Urinary bladder (tissue), 4 donors: Measurements from ENCODE around the gene CSTB. TPM values are rescaled to one million over a fixed set of nuclear protein-coding genes. Genes with fewer than 3 reads are reported as not detected.

Source experiments
- DNase-seq: peaks from one replicate; pipeline ENCODE4 v3.0.0-alpha.2; 2015; ENCODE audit errors: extremely low spot score
- H3K27ac ChIP-seq: one replicate; pipeline ENCODE4 v1.5.1; 2013; ENCODE audit warnings: low read depth, mild to moderate bottlenecking, moderate library complexity
- H3K36me3 ChIP-seq: one replicate; pipeline ENCODE4 v1.6.1; 2013; ENCODE audit warnings: mild to moderate bottlenecking, moderate library complexity; ENCODE audit not compliant: insufficient read depth
- H3K4me1 ChIP-seq: one replicate; pipeline ENCODE4 v1.6.1; 2013; ENCODE audit warnings: mild to moderate bottlenecking, moderate library complexity; ENCODE audit not compliant: insufficient read depth
- H3K4me3 ChIP-seq: one replicate; pipeline ENCODE4 v1.5.1; 2013; ENCODE audit warnings: low read depth, low read length
- WGBS: extraction: QIAGEN DNeasy Blood & Tissue Kit; methylation state at CpG from one replicate; pipeline ENCODE4 v1.1.7; 2013; 5-methylcytosine and 5-hydroxymethylcytosine counted together
- polyA plus RNA-seq: library from polyadenylated mRNA; stranded (reverse); fragments of 200-250 nt; gene quantifications from one replicate; pipeline ENCODE4 v1.2.3, GENCODE V29; 2013
- total RNA-seq: library from RNA; depleted of rRNA; stranded (reverse); fragments of >200 nt; gene quantifications from one replicate; pipeline ENCODE4 v1.2.3, GENCODE V29; 2014
- donor health status: healthy with polysubstance abuse.
- donor health status: healthy.

The CSTB gene
- total and polyA plus RNA-seq, 2 donors = 11.0 to 91.8 TPM

DNA sequence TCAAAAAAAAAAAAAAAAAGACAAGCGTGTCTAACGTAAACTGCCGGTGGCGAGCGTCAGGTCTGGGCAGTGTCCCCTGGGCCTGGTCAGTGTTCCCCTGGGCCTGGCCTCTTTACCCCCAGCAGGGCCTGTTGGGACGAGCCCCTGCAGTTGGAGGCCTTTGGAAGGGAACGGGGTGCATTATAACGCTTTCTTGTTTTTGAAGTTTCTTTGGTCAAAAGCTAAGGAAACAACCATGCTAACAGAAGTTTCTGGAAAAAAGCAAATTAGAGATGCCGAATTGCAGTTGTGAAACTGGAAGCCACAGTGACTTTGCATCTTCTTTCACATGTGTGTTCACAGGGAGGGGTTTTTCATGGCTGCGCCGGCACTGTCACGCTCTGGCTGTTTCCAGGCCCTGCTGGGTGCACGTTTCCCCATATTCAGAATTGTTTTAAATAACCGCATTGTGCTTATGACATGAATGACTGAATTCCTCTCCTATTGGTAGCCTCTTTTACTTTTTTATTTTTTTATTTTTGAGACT lies 29.2 kb upstream of the CSTB start:
- Histone ChIP-seq H3K4me3 (no peak overlapping the region), H3K36me3 (peaks cover 2% of the 10 kb centered on the region), H3K27ac (no peak overlapping the region), H3K4me1 (no peaks in the 10 kb centered on the region)
- 83% methylated on average over 14 of the region's 14 CpGs for WGBS
- no peak for DNase-seq

DNA sequence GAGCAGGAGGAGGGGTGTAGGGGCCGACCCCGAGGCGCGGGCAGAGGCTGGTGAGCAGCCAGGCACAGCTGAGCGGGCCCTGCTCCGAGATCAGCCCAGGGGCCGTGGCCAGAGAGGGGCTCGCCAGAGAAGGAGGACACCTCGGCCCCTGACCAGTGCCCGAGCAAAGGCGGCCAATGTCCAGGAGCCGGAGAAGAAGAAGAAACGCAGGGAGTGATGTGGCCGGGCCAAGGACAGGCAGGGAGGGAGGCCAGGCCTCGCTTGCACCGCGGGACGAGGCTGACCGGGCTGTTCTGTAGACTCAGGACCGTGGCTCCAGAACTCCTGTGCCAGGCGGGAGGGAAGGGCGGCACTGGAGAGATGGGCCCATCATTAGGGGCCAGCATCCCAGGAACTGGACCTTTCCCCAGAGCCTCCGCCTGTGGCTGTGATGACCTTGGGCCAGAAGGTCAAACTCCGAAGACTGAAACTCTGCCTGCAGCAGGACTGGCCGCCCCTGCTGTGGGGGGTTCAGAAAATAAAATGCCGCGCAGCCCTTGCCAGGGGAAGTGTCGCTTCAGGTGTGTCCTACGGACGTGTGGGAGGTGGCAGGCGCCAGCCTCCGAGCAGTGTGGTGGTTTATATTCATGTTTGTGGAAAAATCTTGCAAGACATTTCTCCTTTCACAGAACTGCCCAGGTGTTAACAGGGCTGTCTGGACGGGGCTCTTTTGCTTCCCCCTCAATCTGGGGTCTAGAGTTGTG lies 27.6 kb upstream of the CSTB start:
- H3K36me3 ChIP-seq = peaks cover 2% of the 10 kb centered on the region
- DNase-seq = no peak
- H3K4me3 ChIP-seq = no peak overlapping the region
- H3K4me1 ChIP-seq = no peaks in the 10 kb centered on the region
- H3K27ac ChIP-seq = no peak overlapping the region
- 90% methylated on average over 33 of the region's 33 CpGs for WGBS

DNA sequence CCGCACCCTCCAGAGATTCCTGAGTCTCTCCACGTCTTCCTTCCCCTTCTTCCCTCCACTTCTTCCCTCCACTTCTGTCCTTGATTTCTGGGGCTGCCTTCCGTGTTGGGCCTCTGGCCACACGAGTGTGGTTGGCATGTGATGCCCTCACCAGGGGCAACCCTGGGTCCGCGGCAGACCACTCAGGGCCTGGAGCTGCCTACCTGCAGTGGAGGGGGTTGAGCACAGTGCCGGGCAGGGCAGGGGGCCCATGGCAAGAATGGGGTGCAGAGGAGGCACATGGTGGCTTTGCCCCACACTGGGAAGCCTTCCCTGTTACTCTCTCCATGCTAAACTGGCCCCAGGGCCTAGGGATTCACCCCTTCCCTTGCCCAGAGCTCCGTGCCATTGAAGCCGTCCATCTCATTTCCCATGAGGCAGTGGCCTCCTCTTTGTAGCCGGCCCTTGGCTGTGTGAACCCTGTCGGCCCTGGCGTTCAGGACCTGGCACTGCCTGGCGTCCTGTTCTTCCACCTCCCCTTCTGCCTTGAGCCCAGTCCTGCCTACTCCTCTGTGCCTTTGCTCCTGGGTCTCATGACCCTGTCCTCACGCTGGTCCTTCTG lies 26.7 kb upstream of the CSTB start:
- Histone ChIP-seq H3K27ac (no peak overlapping the region), H3K36me3 (peaks cover 2% of the 10 kb centered on the region), H3K4me1 (no peaks in the 10 kb centered on the region), H3K4me3 (no peak overlapping the region)
- no peak for DNase-seq
- 89% methylated on average over 14 of the region's 14 CpGs for WGBS

DNA sequence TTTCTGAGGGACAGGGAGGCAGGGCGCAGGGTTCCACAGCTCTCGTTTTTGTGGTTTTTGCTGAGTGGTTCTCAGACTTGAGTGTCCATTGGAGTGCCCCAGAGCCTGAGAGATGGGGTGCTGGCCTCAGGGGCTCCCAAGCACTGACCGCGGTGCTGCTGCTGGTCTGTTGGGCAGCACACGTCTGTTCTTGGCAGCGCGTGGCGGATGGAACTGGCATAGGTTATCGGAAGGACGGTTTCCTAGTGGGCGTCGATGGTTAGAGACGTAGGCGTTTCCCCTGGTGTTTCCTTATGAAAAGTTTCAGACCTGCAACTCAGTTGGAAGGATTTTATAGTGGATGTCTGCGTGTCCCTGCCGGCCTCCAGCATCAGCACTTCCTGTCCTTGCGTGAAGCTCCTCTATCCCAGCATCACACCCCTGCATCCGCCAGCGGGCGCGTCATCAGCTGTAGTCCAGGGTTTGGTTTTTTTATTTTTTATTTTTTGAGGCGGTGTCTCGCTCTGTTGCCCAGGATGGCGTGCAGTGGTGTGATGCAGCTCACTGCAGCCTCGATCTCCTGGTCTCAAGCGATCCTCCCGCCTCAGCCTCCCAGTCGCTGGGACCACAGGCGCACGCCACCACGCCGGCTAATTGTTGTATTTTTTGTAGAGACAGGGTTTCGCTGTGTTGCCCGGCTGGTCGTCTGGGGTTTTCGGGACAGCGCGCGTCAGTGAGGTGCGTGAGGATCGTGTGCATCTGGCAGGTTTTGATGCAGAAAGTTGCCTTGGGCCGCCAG lies 25.1 kb upstream of the CSTB start:
- DNase-seq = no peak
- 94% methylated on average over 42 of the region's 42 CpGs for WGBS
- no peak overlapping the region for H3K4me3 ChIP-seq
- no peaks in the 10 kb centered on the region for H3K4me1 ChIP-seq
- no peak overlapping the region for H3K27ac ChIP-seq
- H3K36me3 ChIP-seq = peaks cover 2% of the 10 kb centered on the region

DNA sequence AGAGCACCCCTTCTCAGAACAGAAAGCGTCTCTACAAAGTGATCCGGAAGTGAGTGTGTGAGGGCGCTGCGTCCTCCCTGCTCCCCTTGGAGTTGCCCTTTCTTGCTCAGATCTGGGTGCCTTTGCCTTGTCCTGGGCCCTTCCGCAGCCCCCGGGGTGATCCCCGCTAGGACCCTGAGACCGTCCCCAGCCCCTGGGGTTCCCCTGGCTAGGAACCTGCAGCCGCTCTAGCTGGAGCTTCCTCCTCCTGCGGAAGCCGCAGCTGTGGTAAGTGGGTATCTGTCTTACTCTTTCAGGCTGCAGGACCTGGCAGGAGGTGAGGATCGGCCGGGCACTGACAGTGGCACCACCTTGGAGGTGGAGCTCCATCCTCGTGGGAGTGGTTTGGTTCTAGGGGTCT lies 24.5 kb upstream of the CSTB start:
- DNase-seq = no peak
- 94% methylated on average over 14 of the region's 14 CpGs for WGBS
- H3K36me3 ChIP-seq = peaks cover 2% of the 10 kb centered on the region

DNA sequence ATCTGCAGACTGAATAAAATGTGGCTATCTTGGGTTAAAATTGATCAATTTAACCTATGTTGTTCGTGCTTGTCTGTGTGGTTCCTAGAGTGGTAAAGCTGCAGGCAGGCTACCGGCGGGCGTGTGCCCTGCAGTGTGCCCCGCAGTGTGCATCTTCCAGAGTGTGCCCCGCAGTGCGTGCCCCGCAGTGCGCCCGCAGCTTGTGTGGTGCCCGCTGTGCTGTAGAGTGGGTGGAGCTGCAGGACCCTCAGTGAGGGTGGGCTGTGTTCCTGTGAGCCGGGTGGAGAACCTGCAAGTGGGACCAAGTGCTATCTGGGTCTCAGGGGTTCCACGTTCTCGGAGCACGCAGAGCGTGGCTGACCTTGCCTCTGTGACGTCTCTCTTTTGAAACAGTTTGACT lies 24.0 kb upstream of the CSTB start:
- Histone ChIP-seq H3K4me1 (no peaks in the 10 kb centered on the region), H3K27ac (no peak overlapping the region), H3K4me3 (no peak overlapping the region), H3K36me3 (peaks cover 2% of the 10 kb centered on the region)
- 96% methylated on average over 17 of the region's 17 CpGs for WGBS
- DNase-seq = no peak

More for the DNA sequence above, 24.5 kb upstream of the CSTB start:
- no peaks in the 10 kb centered on the region for H3K4me1 ChIP-seq
- H3K27ac ChIP-seq = no peak overlapping the region
- H3K4me3 ChIP-seq = no peak overlapping the region

GRCh38 chr21:43799301-43799840 lies 23.3 kb upstream of the CSTB start:
- no peak overlapping the region for H3K4me3 ChIP-seq
- no peak overlapping the region for H3K27ac ChIP-seq
- no peaks in the 10 kb centered on the region for H3K4me1 ChIP-seq
- DNase-seq = no peak
- WGBS = 92% methylated on average over 19 of the region's 19 CpGs
- peaks cover 7% of the 10 kb centered on the region for H3K36me3 ChIP-seq

DNA sequence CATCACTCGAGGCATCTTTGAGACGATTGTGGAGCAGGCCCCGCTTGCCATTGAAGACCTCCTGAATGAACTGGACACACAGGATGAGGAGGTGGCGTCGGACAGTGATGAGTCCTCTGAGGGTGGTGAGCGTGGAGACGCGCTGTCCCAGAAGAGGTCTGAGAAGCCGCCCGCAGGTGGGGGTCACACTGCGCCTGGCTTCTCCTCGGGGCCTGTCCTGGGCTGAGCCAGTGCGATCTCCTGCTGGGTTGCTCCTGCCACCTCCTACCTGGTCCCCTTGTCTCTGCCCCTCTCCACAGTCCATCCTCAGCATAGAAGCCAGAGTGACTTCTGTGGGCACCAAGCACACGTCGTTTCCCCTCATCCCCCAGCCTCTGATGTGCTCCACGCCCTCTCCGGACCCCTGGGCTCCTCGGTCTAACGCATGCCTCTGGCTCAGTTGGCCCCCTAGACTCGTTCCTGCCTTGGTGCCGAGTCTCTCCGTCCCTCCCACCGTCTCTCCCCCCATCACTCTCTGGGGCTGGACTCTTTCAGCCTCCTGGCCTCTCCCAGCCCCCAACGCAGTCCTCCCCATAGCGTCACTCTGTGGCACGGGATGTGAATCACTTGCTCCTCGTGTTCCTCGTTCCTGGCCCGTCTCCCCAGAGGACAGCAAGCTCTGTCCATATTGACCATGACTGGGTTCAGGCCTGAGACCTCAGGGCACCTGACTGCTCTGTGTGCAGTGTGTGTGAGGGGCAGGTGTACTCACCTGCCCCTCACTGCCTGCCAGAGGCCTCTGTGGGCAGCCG lies 22.0 kb upstream of the CSTB start:
- WGBS = 91% methylated on average over 30 of the region's 30 CpGs

GRCh38 chr21:43797415-43797814 lies 21.3 kb upstream of the CSTB start:
- DNase-seq = no peak
- no peak overlapping the region for H3K27ac ChIP-seq
- no peaks in the 10 kb centered on the region for H3K4me1 ChIP-seq
- no peak overlapping the region for H3K4me3 ChIP-seq
- H3K36me3 ChIP-seq = peaks cover 6% of the 10 kb centered on the region
- 87% methylated on average over 19 of the region's 19 CpGs for WGBS

More for the DNA sequence above, 22.0 kb upstream of the CSTB start:
- H3K4me3 ChIP-seq = no peak overlapping the region
- no peak for DNase-seq
- no peaks in the 10 kb centered on the region for H3K4me1 ChIP-seq
- peaks cover 4% of the 10 kb centered on the region for H3K36me3 ChIP-seq
- no peak overlapping the region for H3K27ac ChIP-seq

DNA sequence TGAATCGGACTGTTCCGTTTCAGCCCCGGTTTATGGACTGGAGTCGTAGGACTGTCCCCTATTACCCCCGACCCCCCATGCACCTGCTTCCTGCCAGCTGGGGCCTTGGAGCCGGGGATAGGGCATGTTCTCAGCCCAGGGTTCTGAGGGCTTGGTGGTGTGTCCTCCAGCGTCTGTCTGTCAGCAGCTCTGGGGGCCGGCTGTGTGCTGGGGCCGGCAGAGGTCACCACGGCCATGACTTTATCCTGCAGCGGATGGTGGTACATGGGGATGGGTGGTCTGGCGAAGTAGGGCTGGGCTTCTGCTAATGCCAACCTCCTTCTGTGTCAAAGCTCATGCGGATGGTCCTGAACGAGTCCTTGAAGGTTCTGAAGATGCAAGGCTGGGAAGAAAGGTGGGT lies 18.7 kb upstream of the CSTB start:
- Histone ChIP-seq H3K4me3 (no peak overlapping the region), H3K4me1 (no peaks in the 10 kb centered on the region), H3K36me3 (peaks cover 9% of the 10 kb centered on the region), H3K27ac (no peak overlapping the region)
- no peak for DNase-seq
- 90% methylated on average over 14 of the region's 14 CpGs for WGBS

- Histone ChIP-seq H3K27ac (no peak overlapping the region), H3K4me3 (no peak overlapping the region), H3K36me3 (peaks cover 9% of the 10 kb centered on the region), H3K4me1 (no peaks in the 10 kb centered on the region)
- no peak for DNase-seq
- 82% methylated on average over 12 of the region's 12 CpGs for WGBS
Observed at GRCh38 chr21:43794311-43794710, 18.2 kb upstream of the CSTB start.

GRCh38 chr21:43793243-43793642 lies 17.1 kb upstream of the CSTB start:
- 97% methylated on average over 16 of the region's 16 CpGs for WGBS
- Histone ChIP-seq H3K27ac (no peak overlapping the region), H3K36me3 (peaks cover 9% of the 10 kb centered on the region), H3K4me1 (no peaks in the 10 kb centered on the region), H3K4me3 (no peak overlapping the region)
- DNase-seq = no peak

GRCh38 chr21:43792406-43792805 lies 16.3 kb upstream of the CSTB start:
- DNase-seq = no peak
- WGBS = 91% methylated on average over 8 of the region's 8 CpGs
- H3K27ac ChIP-seq = no peak overlapping the region
- H3K4me1 ChIP-seq = no peaks in the 10 kb centered on the region
- no peak overlapping the region for H3K4me3 ChIP-seq
- H3K36me3 ChIP-seq = peaks cover 9% of the 10 kb centered on the region
